Measurements from ENCODE around the gene PDE4D.

PDE4D gene

DNA sequence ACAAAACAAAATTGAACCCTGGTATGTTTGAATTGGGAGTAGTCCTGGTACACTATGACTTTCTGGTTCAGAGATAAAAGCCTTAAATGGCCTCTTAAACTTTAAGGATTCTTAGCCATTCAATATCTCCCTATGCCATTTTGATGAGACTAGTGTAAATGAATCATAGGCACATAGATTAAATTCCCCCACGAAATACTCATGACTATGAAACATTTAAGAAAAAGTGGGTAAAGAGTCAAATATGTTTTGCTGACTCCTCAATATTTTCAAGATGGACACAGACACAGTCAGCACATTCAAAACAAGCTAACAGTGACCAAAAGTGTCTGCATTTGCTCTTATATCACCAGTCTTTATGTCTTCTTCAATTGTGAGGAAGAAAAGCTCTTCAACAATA, 278.3 kb downstream of the PDE4D start:
- no peaks in the 10 kb centered on the region for H3K27me3 ChIP-seq (ENCODE audit: control insufficient read depth in 1 of 2, insufficient read depth in 2 of 2, low read length in 2 of 2)
- no peaks in the 10 kb centered on the region for H3K36me3 ChIP-seq (ENCODE audit: insufficient read depth, low read length)
- no peaks in the 10 kb centered on the region for H3K9me3 ChIP-seq (ENCODE audit: low read length)
- no peak overlapping the region for H3K9ac ChIP-seq (ENCODE audit: low read length)
- H3K4me3 ChIP-seq (ENCODE audit: low read depth in 1 of 2, low read length in 2 of 2), result no peak overlapping the region
- H3K27ac ChIP-seq (ENCODE audit: low read depth, low read length), result no peak overlapping the region
- no peaks in the 10 kb centered on the region for H3K4me1 ChIP-seq (ENCODE audit: insufficient read depth, low read length)

DNA sequence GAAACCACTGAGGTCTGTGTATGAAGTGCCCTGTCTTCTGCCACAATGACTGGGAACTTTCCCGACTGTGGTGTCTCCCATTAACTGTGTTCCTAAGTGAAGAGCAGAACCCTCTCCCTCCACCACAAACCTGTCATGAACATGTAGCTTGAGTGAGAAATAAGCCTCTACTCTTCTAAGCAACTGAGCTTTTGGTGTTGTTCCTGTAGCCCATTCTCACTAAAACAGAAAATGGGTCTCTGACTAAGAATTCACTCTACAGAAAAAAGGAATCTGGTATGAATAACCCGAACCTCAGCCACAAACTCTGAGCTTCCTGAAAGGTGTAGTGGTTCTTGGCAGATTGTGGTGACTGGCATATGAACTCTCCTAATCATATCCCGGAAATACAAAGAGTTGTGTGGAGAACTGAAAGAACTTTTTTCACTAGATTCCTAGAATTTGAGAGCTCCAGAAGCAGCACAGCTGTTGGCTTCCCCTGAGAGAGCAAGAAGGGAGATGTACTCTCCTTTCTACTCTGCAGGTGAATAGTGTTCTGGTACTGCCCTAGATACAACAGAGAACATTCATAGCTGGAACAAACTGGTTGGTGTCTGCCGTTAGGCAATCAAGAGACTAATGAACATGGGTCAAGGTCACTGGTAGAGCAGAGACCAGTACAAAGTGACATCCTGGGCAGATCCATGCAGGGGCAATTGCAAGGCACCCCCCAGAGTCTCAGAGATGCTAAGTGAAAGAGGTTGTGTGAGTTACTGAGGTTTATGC, 283.8 kb downstream of the PDE4D start:
- no peak overlapping the region for H3K27ac ChIP-seq (ENCODE audit: low read depth, low read length)
- no peak overlapping the region for H3K9ac ChIP-seq (ENCODE audit: low read length)
- peaks cover 6% of the 10 kb centered on the region for H3K4me1 ChIP-seq (ENCODE audit: insufficient read depth, low read length)
- no peaks in the 10 kb centered on the region for H3K9me3 ChIP-seq (ENCODE audit: low read length)
- no peak overlapping the region for H3K4me3 ChIP-seq (ENCODE audit: low read depth in 1 of 2, low read length in 2 of 2)
- H3K36me3 ChIP-seq (ENCODE audit: insufficient read depth, low read length), result no peaks in the 10 kb centered on the region
- H3K27me3 ChIP-seq (ENCODE audit: control insufficient read depth in 1 of 2, insufficient read depth in 2 of 2, low read length in 2 of 2), result no peaks in the 10 kb centered on the region

DNA sequence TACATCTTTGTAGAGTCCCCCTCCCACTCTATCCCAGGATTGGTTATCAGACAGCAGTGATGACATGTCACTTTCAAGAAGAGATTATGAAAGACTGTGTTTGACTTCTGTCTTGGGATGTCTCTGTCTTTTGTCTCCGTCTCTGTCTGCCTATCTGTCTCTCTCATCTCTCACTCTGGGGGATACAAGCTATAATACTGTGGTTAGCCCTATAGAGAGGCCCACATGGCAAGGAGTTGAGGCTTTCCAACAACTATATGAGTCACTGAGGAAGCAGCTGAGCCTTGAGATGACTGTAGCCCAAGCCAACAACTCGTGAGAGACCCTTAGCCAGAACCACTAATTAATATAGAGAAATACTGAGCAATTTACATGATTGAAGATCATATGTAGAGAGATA, 284.8 kb downstream of the PDE4D start:
- no peak overlapping the region for H3K9ac ChIP-seq (ENCODE audit: low read length)
- peaks cover 6% of the 10 kb centered on the region for H3K4me1 ChIP-seq (ENCODE audit: insufficient read depth, low read length)
- no peak overlapping the region for H3K4me3 ChIP-seq (ENCODE audit: low read depth in 1 of 2, low read length in 2 of 2)
- H3K36me3 ChIP-seq (ENCODE audit: insufficient read depth, low read length), result no peaks in the 10 kb centered on the region
- no peaks in the 10 kb centered on the region for H3K27me3 ChIP-seq (ENCODE audit: control insufficient read depth in 1 of 2, insufficient read depth in 2 of 2, low read length in 2 of 2)
- no peaks in the 10 kb centered on the region for H3K9me3 ChIP-seq (ENCODE audit: low read length)
- H3K27ac ChIP-seq (ENCODE audit: low read depth, low read length), result no peak overlapping the region

DNA sequence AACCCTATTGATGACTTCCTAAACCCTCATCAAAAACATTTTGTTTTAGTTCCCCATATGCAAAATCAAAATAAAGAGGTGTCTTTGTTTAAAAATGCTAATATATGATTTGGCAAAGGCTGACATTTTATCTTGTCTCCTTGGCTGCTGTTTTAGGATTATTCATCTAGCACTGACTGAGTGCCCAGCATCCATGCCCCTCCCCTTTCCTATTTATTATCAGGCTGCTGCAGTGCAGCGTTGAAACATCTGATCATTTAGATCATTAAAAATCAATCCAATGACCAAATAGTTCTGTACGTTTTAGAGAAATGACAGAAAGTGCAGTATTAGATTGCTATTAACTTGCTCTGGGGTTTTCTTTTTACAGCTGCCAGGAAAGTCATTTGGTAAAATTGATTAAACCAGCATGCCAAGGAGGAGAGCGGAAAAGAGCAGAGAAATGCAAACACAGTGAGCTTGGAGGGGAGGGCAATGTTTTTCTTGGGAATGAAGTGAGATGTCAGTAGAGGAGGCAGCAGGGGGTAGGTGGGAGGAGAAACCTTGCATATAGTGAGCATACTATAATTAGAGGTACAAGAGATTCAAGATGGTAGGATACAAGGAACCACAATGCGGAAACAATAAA, 286.3 kb downstream of the PDE4D start:
- H3K9me3 ChIP-seq (ENCODE audit: low read length), result no peaks in the 10 kb centered on the region
- H3K4me3 ChIP-seq (ENCODE audit: low read depth in 1 of 2, low read length in 2 of 2), result no peak overlapping the region
- no peak overlapping the region for H3K9ac ChIP-seq (ENCODE audit: low read length)
- no peaks in the 10 kb centered on the region for H3K27me3 ChIP-seq (ENCODE audit: control insufficient read depth in 1 of 2, insufficient read depth in 2 of 2, low read length in 2 of 2)
- H3K36me3 ChIP-seq (ENCODE audit: insufficient read depth, low read length), result no peaks in the 10 kb centered on the region
- no peak overlapping the region for H3K27ac ChIP-seq (ENCODE audit: low read depth, low read length)
- H3K4me1 ChIP-seq (ENCODE audit: insufficient read depth, low read length), result peaks cover 6% of the 10 kb centered on the region

DNA sequence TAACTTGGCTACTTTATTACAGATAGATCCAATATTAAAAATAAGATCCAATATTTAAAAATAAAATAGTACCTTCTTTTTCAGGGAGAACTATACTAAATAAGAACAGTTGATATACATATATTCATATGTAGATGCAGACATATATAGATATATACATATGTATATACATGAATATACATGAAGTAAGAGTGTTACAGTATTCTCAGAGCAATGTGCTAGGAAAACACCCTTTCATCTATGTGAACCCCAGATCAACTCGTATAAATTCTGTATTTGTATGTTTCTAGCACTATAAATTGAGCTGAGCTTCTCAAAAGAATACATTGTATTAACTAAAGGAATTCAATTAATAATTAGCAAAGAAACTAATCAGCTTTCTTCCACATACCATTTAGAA, 287.6 kb downstream of the PDE4D start:
- Histone ChIP-seq H3K27ac (ENCODE audit: low read depth, low read length) (no peak overlapping the region), H3K27me3 (ENCODE audit: control insufficient read depth in 1 of 2, insufficient read depth in 2 of 2, low read length in 2 of 2) (no peaks in the 10 kb centered on the region), H3K36me3 (ENCODE audit: insufficient read depth, low read length) (no peaks in the 10 kb centered on the region), H3K4me3 (ENCODE audit: low read depth in 1 of 2, low read length in 2 of 2) (no peak overlapping the region), H3K4me1 (ENCODE audit: insufficient read depth, low read length) (peaks cover 12% of the 10 kb centered on the region), H3K9ac (ENCODE audit: low read length) (no peak overlapping the region), H3K9me3 (ENCODE audit: low read length) (no peaks in the 10 kb centered on the region)

DNA sequence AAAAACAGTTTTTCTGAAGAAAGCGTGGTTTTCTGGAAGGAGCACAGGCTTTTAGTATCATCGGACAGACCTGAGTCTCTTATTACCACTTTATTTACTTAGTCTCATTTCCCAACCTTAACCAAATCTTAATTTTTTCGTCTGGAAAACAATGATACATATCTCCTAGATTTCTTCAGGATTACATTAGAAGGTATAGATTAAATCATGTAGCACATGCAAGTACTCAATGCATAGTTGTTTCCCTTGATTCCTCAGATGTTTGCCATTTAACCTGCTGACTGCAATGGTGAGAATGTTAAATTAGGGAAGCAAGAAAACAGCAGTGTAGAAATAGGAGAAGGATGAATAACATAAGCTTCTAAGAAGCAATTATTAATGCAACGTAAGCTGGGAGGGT, 289.4 kb downstream of the PDE4D start:
- Histone ChIP-seq H3K27ac (ENCODE audit: low read depth, low read length) (no peak overlapping the region), H3K9ac (ENCODE audit: low read length) (no peak overlapping the region), H3K4me1 (ENCODE audit: insufficient read depth, low read length) (peaks cover 15% of the 10 kb centered on the region), H3K4me3 (ENCODE audit: low read depth in 1 of 2, low read length in 2 of 2) (no peak overlapping the region), H3K36me3 (ENCODE audit: insufficient read depth, low read length) (no peaks in the 10 kb centered on the region), H3K9me3 (ENCODE audit: low read length) (no peaks in the 10 kb centered on the region), H3K27me3 (ENCODE audit: control insufficient read depth in 1 of 2, insufficient read depth in 2 of 2, low read length in 2 of 2) (no peaks in the 10 kb centered on the region)

DNA sequence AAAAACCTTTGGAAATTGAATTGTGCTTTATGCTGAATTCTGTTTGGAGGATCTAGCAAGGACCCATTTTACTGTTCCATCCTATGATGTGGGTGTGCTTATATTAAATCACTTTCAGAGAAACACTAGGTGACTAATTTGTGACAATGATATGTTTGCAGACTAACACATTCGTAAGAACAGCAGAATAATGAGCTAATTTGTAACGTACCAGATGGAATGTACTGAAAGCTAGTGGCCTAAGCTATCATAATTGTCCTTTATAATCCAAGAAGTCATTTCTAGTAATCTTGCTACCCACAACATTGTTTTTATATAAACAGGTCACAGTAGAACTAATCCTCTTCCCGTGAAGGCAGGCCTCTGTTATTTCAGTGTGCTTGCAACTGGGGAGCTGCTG, 292.5 kb downstream of the PDE4D start:
- H3K36me3 ChIP-seq (ENCODE audit: insufficient read depth, low read length), result no peaks in the 10 kb centered on the region
- H3K9ac ChIP-seq (ENCODE audit: low read length), result no peak overlapping the region
- no peak overlapping the region for H3K4me3 ChIP-seq (ENCODE audit: low read depth in 1 of 2, low read length in 2 of 2)
- H3K9me3 ChIP-seq (ENCODE audit: low read length), result no peaks in the 10 kb centered on the region
- no peak overlapping the region for H3K27ac ChIP-seq (ENCODE audit: low read depth, low read length)
- H3K27me3 ChIP-seq (ENCODE audit: control insufficient read depth in 1 of 2, insufficient read depth in 2 of 2, low read length in 2 of 2), result no peaks in the 10 kb centered on the region
- H3K4me1 ChIP-seq (ENCODE audit: insufficient read depth, low read length), result peaks cover 19% of the 10 kb centered on the region

DNA sequence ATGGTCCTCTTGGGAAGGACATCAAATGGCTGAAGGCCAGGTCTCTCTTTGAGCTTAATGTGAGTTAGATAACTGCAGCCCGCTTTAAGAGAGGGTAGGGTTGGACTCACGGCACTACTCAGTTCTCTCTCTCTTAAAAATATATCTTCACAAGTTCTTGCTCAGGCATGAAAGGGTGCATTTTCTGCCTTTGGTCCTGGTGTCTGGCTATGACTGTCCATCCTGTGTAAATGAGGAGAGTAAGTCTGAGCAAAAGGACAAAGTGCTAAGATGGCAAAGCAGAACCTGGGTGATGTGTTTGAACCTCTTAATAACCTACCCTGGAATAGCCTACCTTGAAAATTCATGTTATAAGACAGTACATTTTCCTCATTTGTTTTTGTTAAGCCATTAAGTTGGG, 293.4 kb downstream of the PDE4D start:
- peaks cover 19% of the 10 kb centered on the region for H3K4me1 ChIP-seq (ENCODE audit: insufficient read depth, low read length)
- no peak overlapping the region for H3K9ac ChIP-seq (ENCODE audit: low read length)
- H3K9me3 ChIP-seq (ENCODE audit: low read length), result no peaks in the 10 kb centered on the region
- H3K27ac ChIP-seq (ENCODE audit: low read depth, low read length), result no peak overlapping the region
- H3K27me3 ChIP-seq (ENCODE audit: control insufficient read depth in 1 of 2, insufficient read depth in 2 of 2, low read length in 2 of 2), result no peaks in the 10 kb centered on the region
- no peak overlapping the region for H3K4me3 ChIP-seq (ENCODE audit: low read depth in 1 of 2, low read length in 2 of 2)
- H3K36me3 ChIP-seq (ENCODE audit: insufficient read depth, low read length), result no peaks in the 10 kb centered on the region

DNA sequence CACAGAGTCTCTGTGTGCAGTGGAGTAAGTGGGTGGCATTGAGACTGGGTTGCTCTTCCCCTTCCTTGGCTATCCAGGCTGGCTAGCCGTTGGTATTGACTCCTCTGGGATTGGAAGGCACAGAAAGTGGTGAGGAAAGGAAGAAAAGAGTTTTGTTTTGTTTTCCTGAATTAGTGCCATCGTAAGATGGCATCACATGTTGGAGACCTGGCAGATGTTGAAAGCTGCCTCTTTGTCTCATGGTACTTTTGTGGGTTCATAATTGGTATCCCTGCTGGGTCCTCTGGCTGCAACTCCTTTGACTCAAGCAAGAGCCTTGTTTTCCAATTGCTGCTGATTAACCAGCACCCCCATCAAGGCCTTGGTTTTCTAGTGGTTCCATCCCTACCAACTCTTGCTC, 293.8 kb downstream of the PDE4D start:
- H3K27ac ChIP-seq (ENCODE audit: low read depth, low read length), result no peak overlapping the region
- no peaks in the 10 kb centered on the region for H3K9me3 ChIP-seq (ENCODE audit: low read length)
- no peaks in the 10 kb centered on the region for H3K27me3 ChIP-seq (ENCODE audit: control insufficient read depth in 1 of 2, insufficient read depth in 2 of 2, low read length in 2 of 2)
- H3K36me3 ChIP-seq (ENCODE audit: insufficient read depth, low read length), result no peaks in the 10 kb centered on the region
- no peak overlapping the region for H3K9ac ChIP-seq (ENCODE audit: low read length)
- no peak overlapping the region for H3K4me3 ChIP-seq (ENCODE audit: low read depth in 1 of 2, low read length in 2 of 2)
- H3K4me1 ChIP-seq (ENCODE audit: insufficient read depth, low read length), result peaks cover 19% of the 10 kb centered on the region

DNA sequence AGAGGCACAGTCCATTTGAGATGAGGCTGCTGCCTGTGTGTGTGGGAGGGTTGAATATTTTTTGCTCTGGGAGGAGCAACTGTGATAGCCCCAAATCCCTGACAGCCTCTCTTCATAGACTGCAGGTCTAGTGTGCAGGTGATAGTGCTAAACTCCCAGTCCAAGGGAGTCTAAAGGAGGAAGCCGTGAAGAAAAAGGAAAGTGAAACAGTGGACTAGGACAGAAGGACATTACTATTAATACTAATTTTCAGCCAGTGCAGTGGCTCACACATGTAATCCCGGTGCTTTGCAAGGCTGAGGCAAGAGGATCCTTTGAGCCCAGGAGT, 295.0 kb downstream of the PDE4D start:
- peaks cover 19% of the 10 kb centered on the region for H3K4me1 ChIP-seq (ENCODE audit: insufficient read depth, low read length)
- H3K36me3 ChIP-seq (ENCODE audit: insufficient read depth, low read length), result no peaks in the 10 kb centered on the region
- H3K9me3 ChIP-seq (ENCODE audit: low read length), result no peaks in the 10 kb centered on the region
- H3K27me3 ChIP-seq (ENCODE audit: control insufficient read depth in 1 of 2, insufficient read depth in 2 of 2, low read length in 2 of 2), result no peaks in the 10 kb centered on the region
- H3K4me3 ChIP-seq (ENCODE audit: low read depth in 1 of 2, low read length in 2 of 2), result peak overlapping the region in 1 of 2 donors; percentile 44
- peak overlapping the region; percentile 34 for H3K9ac ChIP-seq (ENCODE audit: low read length)
- no peak overlapping the region for H3K27ac ChIP-seq (ENCODE audit: low read depth, low read length)

DNA sequence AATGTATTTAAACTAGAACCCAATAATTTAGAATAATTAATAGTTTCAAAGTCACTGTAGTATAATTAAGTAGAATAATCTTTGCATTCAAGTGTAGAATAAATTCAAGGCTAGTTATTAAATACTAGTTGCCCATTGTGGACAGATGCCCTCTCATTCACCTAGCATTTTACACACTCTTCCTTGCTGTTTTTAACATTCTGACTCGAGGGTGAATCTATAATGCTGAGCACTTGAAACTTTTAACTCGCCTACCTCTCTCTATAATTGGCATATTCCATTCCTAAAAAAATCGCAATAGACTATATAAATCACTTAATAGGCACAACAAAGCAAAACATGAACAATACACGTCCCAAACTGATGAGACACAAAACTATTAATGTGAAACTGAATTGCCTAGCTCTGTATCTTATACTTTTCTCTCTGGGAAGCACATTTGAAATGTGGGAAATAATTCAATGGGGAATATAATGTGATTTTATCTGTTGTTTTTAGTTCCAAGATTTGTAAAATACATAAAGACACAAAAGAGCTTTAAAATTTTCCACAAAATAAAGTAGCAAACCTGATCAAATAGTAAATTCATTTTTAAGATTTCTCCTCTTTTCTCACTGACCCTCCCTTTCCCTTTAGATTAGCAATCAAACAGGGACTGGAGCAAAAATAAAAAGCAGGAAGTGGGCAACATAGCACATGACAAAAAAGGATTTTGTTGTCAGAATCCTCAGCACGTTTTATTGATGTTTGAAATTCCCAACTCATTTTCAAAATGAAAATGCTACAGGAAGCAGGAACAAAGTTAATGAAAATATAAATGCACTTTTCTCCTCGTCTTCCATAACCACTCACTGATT, 295.6 kb downstream of the PDE4D start:
- Histone ChIP-seq H3K9me3 (ENCODE audit: low read length) (no peaks in the 10 kb centered on the region), H3K9ac (ENCODE audit: low read length) (peak overlapping the region; percentile 34), H3K4me1 (ENCODE audit: insufficient read depth, low read length) (peaks cover 19% of the 10 kb centered on the region), H3K27ac (ENCODE audit: low read depth, low read length) (no peak overlapping the region), H3K27me3 (ENCODE audit: control insufficient read depth in 1 of 2, insufficient read depth in 2 of 2, low read length in 2 of 2) (no peaks in the 10 kb centered on the region), H3K36me3 (ENCODE audit: insufficient read depth, low read length) (no peaks in the 10 kb centered on the region), H3K4me3 (ENCODE audit: low read depth in 1 of 2, low read length in 2 of 2) (peak overlapping the region in 1 of 2 donors; percentile 44)

Measured in muscle layer of colon (tissue), 2 donors.